Suprapubic skin (tissue), 4 donors: ENCODE results near the gene ATXN10. TPM values are rescaled to one million over a fixed set of nuclear protein-coding genes. Genes with fewer than 3 reads are reported as not detected.

Source experiments
- DNase-seq, 2 donors: peaks; one replicate each; pipeline ENCODE4 v3.0.0-alpha.2; 2019; ENCODE audit warnings: low spot score in 2 of 2
- H3K27ac ChIP-seq: fragments of 200-600 bp; sonication (generic); one replicate; pipeline ENCODE4 v1.5.1; 2019
- H3K27me3 ChIP-seq: fragments of 200-600 bp; sonication (generic); one replicate; pipeline ENCODE4 v1.5.1; 2019
- H3K36me3 ChIP-seq: fragments of 200-600 bp; sonication (generic); one replicate; pipeline ENCODE4 v1.5.1; 2019
- H3K4me1 ChIP-seq: fragments of 200-600 bp; sonication (generic); one replicate; pipeline ENCODE4 v1.5.1; 2019
- H3K4me3 ChIP-seq: fragments of 200-600 bp; sonication (generic); one replicate; pipeline ENCODE4 v1.5.1; 2019; ENCODE audit warnings: mild to moderate bottlenecking
- H3K9me3 ChIP-seq: fragments of 200-600 bp; sonication (generic); one replicate; pipeline ENCODE4 v1.5.1; 2019
- CTCF ChIP-seq, 2 donors: fragments of 200-600 bp in 1 of 2; fragments of 450-650 bp in 1 of 2; sonication (generic) in 1 of 2; IDR thresholded peaks; one replicate each; pipeline ENCODE4 v1.5.1; 2016 to 2019; ENCODE audit warnings: antibody characterized with exemption in 2 of 2, mild to moderate bottlenecking in 1 of 2, moderate library complexity in 1 of 2
- EP300 ChIP-seq: sonication (generic); formaldehyde crosslinking; IDR thresholded peaks from one replicate; pipeline ENCODE4 v1.6.1; 2017; ENCODE audit warnings: antibody characterized with exemption
- POLR2A ChIP-seq, 2 donors: fragments of 450-650 bp; IDR thresholded peaks; one replicate each; pipeline ENCODE4 v1.6.1; 2017; ENCODE audit warnings: antibody characterized with exemption in 2 of 2, mild to moderate bottlenecking in 2 of 2, moderate library complexity in 2 of 2
- POLR2AphosphoS5 ChIP-seq, 3 donors: sonication (generic); formaldehyde crosslinking; IDR thresholded peaks; one replicate each; pipeline ENCODE4 v1.6.1; 2017; ENCODE audit warnings: antibody characterized with exemption in 3 of 3
- WGBS: methylation state at CpG from one replicate; pipeline ENCODE4 v1.1.5; 2018; 5-methylcytosine and 5-hydroxymethylcytosine counted together
- total RNA-seq, 4 donors: library from RNA; depleted of rRNA; stranded (reverse); fragments of >200 nt; gene quantifications; one replicate each; pipeline ENCODE4 v1.1.0, GENCODE V29; 2016

Gene ATXN10
- total RNA-seq, 4 donors from 2014 or later, result 63.2 to 79.0 (median 68.8) TPM

- peaks cover 5% of the 10 kb centered on the region for H3K36me3 ChIP-seq
- WGBS, result 64% methylated on average over 3 of the region's 3 CpGs
- no peaks in the 10 kb centered on the region for H3K9me3 ChIP-seq
- no peak for DNase-seq
- H3K27me3 ChIP-seq, result no peaks in the 10 kb centered on the region
- no peak overlapping the region for H3K27ac ChIP-seq
- H3K4me3 ChIP-seq, result no peak overlapping the region
- TF ChIP-seq POLR2A (IDR thresholded peaks at IDR 0.05), result no peak
- no peak for TF ChIP-seq EP300
- TF ChIP-seq CTCF (IDR thresholded peaks at IDR 0.05), result no peak
- TF ChIP-seq POLR2AphosphoS5 (IDR thresholded peaks at IDR 0.05), result no peak
- H3K4me1 ChIP-seq, result no peaks in the 10 kb centered on the region
Measured at GRCh38 chr22:45769569-45770210, 98.1 kb downstream of the ATXN10 start.

GRCh38 chr22:45770506-45770905 lies 98.9 kb downstream of the ATXN10 start:
- 69% methylated on average over 4 of the region's 4 CpGs for WGBS
- no peak for DNase-seq
- TF ChIP-seq CTCF (IDR thresholded peaks at IDR 0.05) (no peak), POLR2A (IDR thresholded peaks at IDR 0.05) (no peak), EP300 (no peak), POLR2AphosphoS5 (IDR thresholded peaks at IDR 0.05) (no peak)

GRCh38 chr22:45771057-45771456 lies 99.4 kb downstream of the ATXN10 start:
- no peaks in the 10 kb centered on the region for H3K4me1 ChIP-seq
- H3K4me3 ChIP-seq, result no peak overlapping the region
- TF ChIP-seq CTCF (IDR thresholded peaks at IDR 0.05), result no peak
- TF ChIP-seq EP300, result no peak
- no peak for TF ChIP-seq POLR2A (IDR thresholded peaks at IDR 0.05)
- TF ChIP-seq POLR2AphosphoS5 (IDR thresholded peaks at IDR 0.05), result no peak
- H3K36me3 ChIP-seq, result peaks cover 5% of the 10 kb centered on the region
- H3K27me3 ChIP-seq, result no peaks in the 10 kb centered on the region
- WGBS, result 100% methylated on average over 3 of the region's 3 CpGs
- H3K27ac ChIP-seq, result no peak overlapping the region
- H3K9me3 ChIP-seq, result no peaks in the 10 kb centered on the region
- no peak for DNase-seq

More at GRCh38 chr22:45770506-45770905, 98.9 kb downstream of the ATXN10 start:
- Histone ChIP-seq H3K36me3 (peaks cover 5% of the 10 kb centered on the region), H3K9me3 (no peaks in the 10 kb centered on the region), H3K27me3 (no peaks in the 10 kb centered on the region), H3K27ac (no peak overlapping the region), H3K4me3 (no peak overlapping the region), H3K4me1 (no peaks in the 10 kb centered on the region)

- 100% methylated on average over 2 of the region's 2 CpGs for WGBS
- H3K27ac ChIP-seq, result no peak overlapping the region
- peaks cover 5% of the 10 kb centered on the region for H3K36me3 ChIP-seq
- TF ChIP-seq EP300 (no peak), POLR2AphosphoS5 (IDR thresholded peaks at IDR 0.05) (no peak), CTCF (IDR thresholded peaks at IDR 0.05) (no peak), POLR2A (IDR thresholded peaks at IDR 0.05) (no peak)
- no peaks in the 10 kb centered on the region for H3K4me1 ChIP-seq
- DNase-seq, result no peak
- H3K27me3 ChIP-seq, result no peaks in the 10 kb centered on the region
- no peaks in the 10 kb centered on the region for H3K9me3 ChIP-seq
- no peak overlapping the region for H3K4me3 ChIP-seq
Measured at GRCh38 chr22:45771711-45772110, 100.1 kb downstream of the ATXN10 start.

GRCh38 chr22:45772743-45773142 lies 101.1 kb downstream of the ATXN10 start:
- Histone ChIP-seq H3K27me3 (no peaks in the 10 kb centered on the region), H3K4me3 (no peak overlapping the region), H3K9me3 (no peaks in the 10 kb centered on the region), H3K36me3 (peaks cover 5% of the 10 kb centered on the region), H3K27ac (no peak overlapping the region), H3K4me1 (no peaks in the 10 kb centered on the region)
- no peak for DNase-seq
- WGBS, result 92% methylated on average over 2 of the region's 2 CpGs
- TF ChIP-seq EP300 (no peak), CTCF (IDR thresholded peaks at IDR 0.05) (no peak), POLR2A (IDR thresholded peaks at IDR 0.05) (no peak), POLR2AphosphoS5 (IDR thresholded peaks at IDR 0.05) (no peak)
